HepG2 (cell line): Measurements from ENCODE around the gene SHROOM2. TPM values are rescaled to one million over a fixed set of nuclear protein-coding genes. Genes with fewer than 3 reads are reported as not detected.

ENCODE experiments used
- ATAC-seq: fragments of 200-7000 bp; cut with Tn5 transposase; 3 replicates; pipeline ENCODE4 v1.9.1; 2020; ENCODE audit warnings: mild to moderate bottlenecking, moderate library complexity
- BruUV-seq: library from RNA; stranded (reverse); fragments of 400-500 nt; replicated peaks from 2 replicates; lab custom pipeline; 2021; lab: Mats Ljungman, UMichigan
- CTCF ChIA-PET: fragments of 300-600 bp; formaldehyde crosslinking; extraction: SDS; loops from one replicate; lab custom pipeline; 2021; ENCODE audit warnings: low total read pairs, inconsistent platforms, low intra/inter-chr PET ratio; lab: Yijun Ruan, JAX
- POLR2A ChIA-PET: fragments of 350-600 bp; sonication (Branson Sonifier 250); formaldehyde crosslinking; loops from one replicate; lab custom pipeline; 2020; ENCODE audit warnings: antibody characterized with exemption, inconsistent platforms; lab: Yijun Ruan, JAX
- DNase-seq: peaks from one replicate; pipeline ENCODE4 v3.0.0-alpha.2; 2015; ENCODE audit warnings: low spot score
- FAIRE-seq: peaks from 3 replicates; lab custom pipeline; 2011; peaks lifted over from hg19 to GRCh38; lab: Jason Lieb, UNC
- H2AFZ ChIP-seq: one replicate; pipeline ENCODE4 v1.6.1; 2011; ENCODE audit warnings: low read length, inconsistent platforms
- H3K27ac ChIP-seq: fragments of 300-600 bp; 3 replicates; pipeline ENCODE4 v1.8.0; 2011; ENCODE audit warnings: mixed run types, mild to moderate bottlenecking, mixed read lengths, low read length, inconsistent platforms; ENCODE audit not compliant: insufficient read depth; ENCODE audit errors: extremely low read length
- H3K27me3 ChIP-seq, 2 experiments: fragments of 200-600 bp in 1 of 2; 2 replicates in 1 of 2; 3 replicates in 1 of 2; pipeline versions ENCODE4 v1.6.0 to v1.8.0; 2011; ENCODE audit warnings: low read length in 2 of 2, mild to moderate bottlenecking in 2 of 2, moderate library complexity in 2 of 2, inconsistent platforms in 1 of 2; ENCODE audit not compliant: insufficient read depth in 2 of 2, control insufficient read depth in 1 of 2
- H3K36me3 ChIP-seq, 2 experiments: fragments of 200-600 bp in 1 of 2; replicated peaks in 1 of 2; 2 replicates in 1 of 2; 3 replicates in 1 of 2; pipeline versions ENCODE4 v1.5.1 to v1.8.0; 2011; ENCODE audit warnings: low read length in 2 of 2, inconsistent platforms in 1 of 2; ENCODE audit not compliant: insufficient read depth in 2 of 2, control insufficient read depth in 1 of 2
- H3K4me1 ChIP-seq: 2 replicates; pipeline ENCODE4 v1.5.1; 2012; ENCODE audit warnings: low read length, inconsistent platforms; ENCODE audit not compliant: insufficient read depth
- H3K4me2 ChIP-seq: 2 replicates; pipeline ENCODE4 v1.6.0; 2011; ENCODE audit warnings: low read depth, low read length, inconsistent platforms
- H3K4me3 ChIP-seq, 3 experiments: fragments of 200-600 bp in 1 of 3; sonication (generic), shearing (Covaris generic) in 1 of 3; replicated peaks in 1 of 3; 2 replicates each; pipeline ENCODE4 v1.5.1; 2011 to 2016; ENCODE audit warnings: low read length in 3 of 3, inconsistent platforms in 2 of 3, low read depth in 2 of 3, mild to moderate bottlenecking in 2 of 3, control low read depth in 1 of 3, mixed read lengths in 1 of 3; ENCODE audit not compliant: insufficient read depth in 1 of 3
- H3K79me2 ChIP-seq: one replicate; pipeline ENCODE4 v1.6.1; 2011; ENCODE audit warnings: low read length, inconsistent platforms; ENCODE audit not compliant: insufficient read depth
- H3K9ac ChIP-seq: 2 replicates; pipeline ENCODE4 v1.6.0; 2011; ENCODE audit warnings: mild to moderate bottlenecking, low read depth, low read length, inconsistent platforms; ENCODE audit not compliant: insufficient read depth
- H3K9me3 ChIP-seq: 2 replicates; pipeline ENCODE4 v1.5.1; 2012; ENCODE audit warnings: mild to moderate bottlenecking, low read length
- H4K20me1 ChIP-seq: 2 replicates; pipeline ENCODE4 v1.6.0; 2011; ENCODE audit warnings: inconsistent platforms, mild to moderate bottlenecking, low read length, moderate library complexity; ENCODE audit not compliant: insufficient read depth
- ADNP ChIP-seq: sonication (generic); formaldehyde crosslinking; IDR thresholded peaks from 2 replicates; pipeline ENCODE4 v1.4.0; 2020; ENCODE audit warnings: missing genetic modification reagents
- ARID4A ChIP-seq: sonication (generic); formaldehyde crosslinking; IDR thresholded peaks from 2 replicates; pipeline ENCODE4 v1.5.0; 2020; ENCODE audit warnings: mild to moderate bottlenecking, missing genetic modification reagents, borderline replicate concordance
- CBFB ChIP-seq: sonication (generic); formaldehyde crosslinking; IDR thresholded peaks from 2 replicates; pipeline ENCODE4 v1.4.0; 2020; ENCODE audit warnings: missing genetic modification reagents
- CEBPG ChIP-seq: IDR thresholded peaks from 2 replicates; pipeline ENCODE4 v1.6.1; 2016
- KDM3A ChIP-seq: IDR thresholded peaks from 2 replicates; pipeline ENCODE4 v1.6.1; 2018; ENCODE audit warnings: low read depth, missing compliant biosample characterization
- PAXIP1 ChIP-seq: sonication (generic); formaldehyde crosslinking; conservative IDR thresholded peaks from 2 replicates; pipeline ENCODE4 v1.4.0; 2020; ENCODE audit warnings: mild to moderate bottlenecking, missing genetic modification reagents, moderate library complexity
- SIN3A ChIP-seq: IDR thresholded peaks from 2 replicates; pipeline ENCODE4 v1.6.1; 2011; ENCODE audit warnings: low read depth, mild to moderate bottlenecking, control low read depth, low read length, borderline replicate concordance
- ZGPAT ChIP-seq: IDR thresholded peaks from 2 replicates; pipeline ENCODE4 v1.6.1; 2016; ENCODE audit warnings: mild to moderate bottlenecking
- ZIK1 ChIP-seq: sonication (generic); formaldehyde crosslinking; IDR thresholded peaks from 2 replicates; pipeline ENCODE4 v1.5.0; 2020; ENCODE audit warnings: mild to moderate bottlenecking, low read depth, missing genetic modification reagents, borderline replicate concordance
- ZNF44 ChIP-seq: sonication (generic); formaldehyde crosslinking; IDR thresholded peaks from 2 replicates; pipeline ENCODE4 v1.5.1; 2020; ENCODE audit warnings: mild to moderate bottlenecking, missing genetic modification reagents
- ZNF562 ChIP-seq: sonication (generic); formaldehyde crosslinking; IDR thresholded peaks from 2 replicates; pipeline ENCODE4 v1.8.0; 2022; ENCODE audit warnings: missing genetic modification reagents, borderline replicate concordance
- ZNF589 ChIP-seq: sonication (generic); formaldehyde crosslinking; conservative IDR thresholded peaks from 2 replicates; pipeline ENCODE4 v1.8.0; 2022; ENCODE audit warnings: mild to moderate bottlenecking, moderate library complexity, missing genetic modification reagents
- ZNF713 ChIP-seq: sonication (generic); formaldehyde crosslinking; IDR thresholded peaks from 2 replicates; pipeline ENCODE4 v1.4.0; 2020; ENCODE audit warnings: mild to moderate bottlenecking, missing genetic modification reagents
- WGBS: methylation state at CpG from one replicate; pipeline ENCODE4 v1.1.6; 2017; ENCODE audit warnings: low lambda C conversion rate; 5-methylcytosine and 5-hydroxymethylcytosine counted together
- in situ Hi-C: cut with HindIII; loops from 2 replicates; pipeline ENCODE4 v1.10.0; 2017; ENCODE audit warnings: low pct_unique_long_range_greater_than_20kb; ENCODE audit not compliant: extremely low pct_ligation_motif_present
- intact Hi-C: fragments of 100-400 bp; cut with micrococcal nuclease; formaldehyde crosslinking; loops from one replicate; pipeline ENCODE4 v1.10.0; 2022; ENCODE audit not compliant: unreplicated experiment
- polyA plus RNA-seq, 8 experiments: library from polyadenylated mRNA; depleted of rRNA in 3 of 8; stranded (reverse) in 7 of 8; unstranded in 1 of 8; fragments of >200 nt; fragmentation: Illumina TruSeq in 4 of 8; extraction: Trizol in 4 of 8; gene quantifications; 2 replicates each; pipeline versions ENCODE4 v1.2.1 to v1.2.3, GENCODE V29; 2011 to 2016; ENCODE audit warnings: low read depth in 4 of 8, missing spikeins in 1 of 8, mixed read lengths in 1 of 8; ENCODE audit not compliant: insufficient read depth in 1 of 8
- total RNA-seq, 5 experiments: library from RNA; depleted of rRNA; stranded (reverse); fragments of >200 nt; fragmentation: Illumina TruSeq; extraction: Trizol; gene quantifications; 2 replicates each; pipeline ENCODE4 v1.2.3, GENCODE V29; 2016; ENCODE audit warnings: low read depth in 1 of 5

SHROOM2 gene
- total and polyA plus RNA-seq, 2 of the 13 experiments (the other 11 are each of a cell fraction or from before 2014, with no cell fraction given) = 0.92 to 1.4 TPM

GRCh38 chrX:9846631-9847030, 60.4 kb downstream of the SHROOM2 start:
- Histone ChIP-seq H3K9me3 (no peaks in the 10 kb centered on the region), H3K4me1 (peaks cover 41% of the 10 kb centered on the region), H4K20me1 (no peaks in the 10 kb centered on the region), H3K4me3 (no peak overlapping the region), H3K27me3 (no peaks in the 10 kb centered on the region), H3K27ac (no peak overlapping the region), H3K4me2 (peak overlapping the region; percentile 41), H2AFZ (no peak overlapping the region), H3K9ac (no peak overlapping the region), H3K36me3 (no peaks in the 10 kb centered on the region), H3K79me2 (no peaks in the 10 kb centered on the region)
- ChIA-PET POLR2A (interaction anchor here (1.5 to 3.0 kb wide), 2 partner anchors 22 to 61 kb away, joined by 5 to 15 read pairs; partner anchors contain the start of gene SHROOM2), CTCF (no interaction called here)
- FAIRE-seq (no peak), DNase-seq (no peak), ATAC-seq (no peak)
- in situ Hi-C loops = no loop called here
- BruUV-seq = no TSS peak
- WGBS = 77% methylated on average over 6 of the region's 8 CpGs
- intact Hi-C loops = loop anchor here (5.0 kb wide), 1 partner anchor 59 kb away; the partner anchor contains the start of gene SHROOM2
- TF ChIP-seq ZNF562 (CRISPR knock-in tag) (no peak), ZIK1 (no peak), CEBPG (CRISPR knock-in tag) (no peak), CBFB (CRISPR knock-in tag) (no peak), ZNF44 (CRISPR knock-in tag) (no peak), ZNF713 (CRISPR knock-in tag) (no peak), ZNF589 (CRISPR knock-in tag) (no peak), ADNP (CRISPR knock-in tag) (no peak), ZGPAT (no peak), KDM3A (CRISPR knock-in tag) (no peak), PAXIP1 (CRISPR knock-in tag) (no peak), ARID4A (CRISPR knock-in tag) (no peak), SIN3A (no peak)
